ENCODE results near the gene RGS7.
"Not testable (repeated sequence)": the region's sequence is repeated elsewhere in the genome, so short reads cannot be mapped to it uniquely, and the experiment has no call there.

The RGS7 gene

GRCh38 chr1:240980342-240980741 lies 376.7 kb downstream of the RGS7 start:
- DNase-seq (ENCODE audit: low read depth): no peak

DNA sequence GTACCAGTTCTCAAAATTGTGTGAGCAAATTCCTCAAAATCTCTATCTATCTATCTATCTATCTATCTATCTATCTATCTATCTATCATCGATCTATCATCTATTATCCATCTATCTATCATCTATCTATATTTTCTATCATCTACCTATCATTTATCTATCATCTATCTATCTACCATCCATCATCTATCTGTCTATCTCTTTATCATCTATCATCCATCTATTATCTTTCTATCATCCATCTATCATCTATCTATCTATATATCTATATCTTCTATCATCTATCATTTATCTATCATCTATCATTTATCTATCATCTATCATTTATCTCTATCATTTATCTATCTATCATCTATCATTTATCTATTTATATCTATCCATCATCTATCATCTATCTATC lies 380.3 kb downstream of the RGS7 start:
- no peak for DNase-seq (ENCODE audit: low read depth)

DNA sequence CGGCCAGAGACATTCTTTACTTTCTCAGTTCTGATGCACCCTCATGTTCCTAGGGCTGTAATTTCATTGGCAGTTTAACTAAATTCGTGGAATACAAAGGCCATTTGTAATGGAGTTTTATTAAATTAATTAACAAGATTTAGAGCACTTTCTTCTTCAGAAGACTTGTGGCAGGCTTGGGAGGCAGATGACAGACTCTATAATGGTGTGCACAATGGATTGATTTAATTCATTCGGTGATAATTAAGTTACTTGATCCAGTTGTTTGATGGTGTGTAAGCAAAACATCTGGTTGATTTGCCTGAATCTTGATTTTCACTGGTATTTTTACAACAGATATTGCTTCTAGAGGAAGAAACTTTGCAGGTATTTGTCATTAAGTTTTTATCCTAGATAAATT lies 383.1 kb downstream of the RGS7 start:
- no peak for DNase-seq (ENCODE audit: low read depth)

DNA sequence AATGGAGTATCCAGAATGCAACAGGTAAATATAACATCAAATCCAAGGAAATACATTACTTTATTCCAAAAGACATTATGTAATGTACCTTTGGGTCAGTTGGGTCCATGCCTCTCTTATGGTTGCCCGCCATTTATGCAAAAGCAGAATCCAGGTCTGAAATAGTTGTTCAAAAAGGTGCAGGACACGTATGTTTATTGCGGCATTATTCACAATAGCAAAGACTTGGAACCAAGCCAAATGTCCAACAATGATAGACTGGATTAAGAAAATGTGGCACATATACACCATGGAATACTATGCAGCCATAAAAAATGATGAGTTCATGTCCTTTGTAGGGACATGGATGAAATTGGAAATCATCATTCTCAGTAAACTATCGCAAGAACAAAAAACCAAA lies 384.9 kb downstream of the RGS7 start:
- not testable (repeated sequence) for DNase-seq (ENCODE audit: low read depth)

DNA sequence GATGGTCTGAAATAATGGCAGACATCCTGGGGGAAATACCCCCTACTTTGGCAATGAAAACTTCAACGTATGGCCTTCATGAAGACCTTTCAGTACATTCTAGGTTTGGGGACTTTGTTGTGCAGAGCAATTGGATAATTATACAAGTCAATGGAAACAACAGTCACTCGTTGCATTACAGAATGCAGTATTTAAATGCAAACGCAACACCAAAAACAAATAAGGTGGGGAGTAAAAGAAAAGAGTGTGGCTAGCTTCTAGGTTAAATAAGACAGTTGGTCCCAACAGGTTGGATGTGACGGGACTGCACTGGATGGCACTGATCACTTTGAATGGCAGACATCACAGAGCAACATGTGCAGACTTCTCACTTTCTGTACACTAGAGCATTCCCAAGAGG lies 386.8 kb downstream of the RGS7 start:
- no peak for DNase-seq (ENCODE audit: low read depth)

DNA sequence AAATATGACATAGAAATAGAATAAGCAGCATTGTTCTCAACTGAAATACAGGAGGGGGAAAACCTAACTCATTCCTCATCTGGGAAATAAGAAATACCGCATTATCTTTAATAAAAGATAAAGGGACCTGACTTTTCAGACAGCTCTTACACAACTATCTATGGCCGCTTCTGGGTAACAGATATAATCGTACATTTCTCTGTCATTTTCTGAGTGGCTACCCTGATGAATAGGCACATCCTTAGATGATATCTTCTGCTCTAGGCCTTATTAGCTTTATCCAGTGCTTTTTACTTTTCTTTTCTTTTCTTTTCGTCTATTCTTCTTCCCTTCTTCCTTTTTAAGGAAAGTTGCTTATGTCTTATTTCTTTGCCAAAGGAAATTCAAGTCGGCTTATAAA lies 388.1 kb downstream of the RGS7 start:
- DNase-seq (ENCODE audit: low read depth): no peak

DNA sequence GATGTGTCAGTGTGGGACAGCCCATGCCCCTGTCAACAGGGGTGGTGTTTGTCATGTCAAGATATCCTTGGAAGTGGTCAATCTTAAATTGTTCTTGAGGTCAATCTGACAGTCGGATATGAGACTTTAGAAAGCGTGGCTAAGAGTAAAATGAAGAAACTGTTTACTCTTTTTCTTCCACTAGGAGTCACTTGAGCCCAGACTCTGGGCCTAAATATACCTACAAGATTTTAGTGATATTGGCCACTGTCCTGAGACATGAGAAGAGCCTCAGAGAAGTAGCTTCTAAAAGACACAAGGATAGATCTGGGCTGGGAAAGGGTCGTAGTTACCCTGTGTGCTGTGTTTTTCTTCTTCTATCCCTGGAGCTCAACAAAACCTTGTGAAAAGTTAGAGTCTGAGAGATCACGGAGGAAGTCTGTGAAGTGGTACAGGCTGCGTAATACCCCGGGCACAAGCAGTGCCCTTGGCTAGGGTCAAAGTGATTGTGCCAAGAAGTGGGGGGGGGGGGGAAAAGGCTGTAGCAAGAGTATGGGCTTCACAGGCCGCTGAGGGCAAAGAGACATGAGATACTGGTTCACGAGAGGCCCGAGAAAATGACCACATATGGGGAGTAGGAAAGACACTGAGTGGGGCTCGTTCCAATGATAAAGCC lies 389.8 kb downstream of the RGS7 start:
- no peak for DNase-seq (ENCODE audit: low read depth)

DNA sequence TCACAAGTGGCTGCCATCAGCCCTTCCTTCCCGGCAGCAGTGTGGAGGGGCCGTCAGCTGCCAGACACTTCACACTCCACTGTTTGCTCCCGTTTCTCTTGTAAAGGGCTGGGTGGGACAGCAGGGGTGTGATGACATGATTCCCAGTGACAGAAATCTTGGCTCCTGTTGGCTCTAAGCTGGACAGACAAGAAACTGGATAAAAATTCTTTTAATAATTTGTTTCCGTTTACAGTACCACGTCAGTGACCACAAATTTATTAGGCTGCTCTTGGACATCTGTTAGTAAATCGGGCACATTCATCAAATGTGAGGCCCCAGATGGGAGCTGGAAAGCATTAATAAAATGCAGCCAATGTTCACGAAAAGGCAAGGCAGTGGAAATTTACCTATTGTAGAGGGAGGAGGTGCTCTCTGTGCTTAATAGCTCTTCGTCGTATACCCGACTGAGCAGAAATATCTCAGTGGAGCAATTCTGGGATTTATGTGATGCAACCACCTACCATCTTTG lies 391.4 kb downstream of the RGS7 start:
- DNase-seq (ENCODE audit: low read depth): no peak

DNA sequence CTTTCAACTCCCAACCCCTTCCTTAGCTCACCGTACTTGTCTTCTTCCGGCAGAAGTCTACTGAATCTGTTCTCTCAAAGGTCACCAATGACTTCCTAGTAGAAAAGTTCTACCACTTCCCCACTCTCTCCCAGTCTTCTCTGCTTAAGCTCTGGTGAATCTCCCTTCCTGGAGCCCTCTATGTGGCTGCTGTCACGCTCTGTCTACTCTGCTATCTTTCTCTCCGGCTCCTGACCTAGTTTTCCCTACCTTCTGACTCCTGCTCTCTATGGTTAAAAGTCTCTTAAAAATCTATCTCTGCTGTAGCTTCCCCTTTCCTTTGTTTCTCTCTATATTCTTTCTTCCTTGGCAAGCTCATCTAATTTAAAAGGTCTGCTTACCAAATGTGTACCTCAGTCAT lies 394.9 kb downstream of the RGS7 start:
- no peak for DNase-seq (ENCODE audit: low read depth)

GRCh38 chr1:240956424-240956823 lies 400.6 kb downstream of the RGS7 start:
- no peak for DNase-seq (ENCODE audit: low read depth)

DNA sequence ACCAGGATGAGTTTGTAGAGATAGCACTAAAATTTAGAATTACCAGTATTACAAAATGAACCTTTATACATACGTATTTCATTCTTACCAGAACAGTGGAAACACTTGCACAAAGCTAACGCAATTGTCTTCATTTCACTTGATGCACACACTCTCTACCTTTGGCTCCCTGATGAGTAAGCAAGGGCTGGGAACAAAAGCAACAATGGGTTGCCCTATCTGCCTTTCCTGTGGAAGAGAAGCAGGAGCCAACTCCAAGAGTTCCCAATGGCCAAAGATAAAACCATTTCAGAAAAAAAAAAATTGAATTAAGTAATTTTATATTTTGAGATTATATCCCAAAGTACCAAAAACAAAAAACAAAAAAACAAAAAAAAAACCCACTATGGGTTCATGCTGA lies 401.0 kb downstream of the RGS7 start:
- no peak for DNase-seq (ENCODE audit: low read depth)

GRCh38 chr1:240947438-240948224 lies 409.4 kb downstream of the RGS7 start:
- DNase-seq (ENCODE audit: low read depth): no peak

DNA sequence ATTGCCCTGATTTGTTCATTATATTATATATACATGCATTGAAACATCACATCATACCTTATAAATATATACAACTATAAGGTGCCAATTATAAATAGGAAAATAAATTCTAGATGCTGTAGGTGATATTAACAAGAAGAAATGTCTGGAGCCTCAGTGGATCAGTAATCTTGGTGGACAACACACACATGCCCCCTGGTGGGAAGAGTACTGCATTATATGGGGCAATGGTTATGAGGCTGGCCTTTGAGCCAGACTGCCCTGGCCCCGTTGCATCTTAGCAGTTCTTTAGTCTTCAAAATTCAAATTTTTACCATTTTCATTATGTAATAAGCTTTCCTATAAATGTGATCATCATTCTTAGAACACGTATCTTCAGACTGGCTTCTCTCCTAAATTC lies 410.1 kb downstream of the RGS7 start:
- DNase-seq (ENCODE audit: low read depth): no peak

DNA sequence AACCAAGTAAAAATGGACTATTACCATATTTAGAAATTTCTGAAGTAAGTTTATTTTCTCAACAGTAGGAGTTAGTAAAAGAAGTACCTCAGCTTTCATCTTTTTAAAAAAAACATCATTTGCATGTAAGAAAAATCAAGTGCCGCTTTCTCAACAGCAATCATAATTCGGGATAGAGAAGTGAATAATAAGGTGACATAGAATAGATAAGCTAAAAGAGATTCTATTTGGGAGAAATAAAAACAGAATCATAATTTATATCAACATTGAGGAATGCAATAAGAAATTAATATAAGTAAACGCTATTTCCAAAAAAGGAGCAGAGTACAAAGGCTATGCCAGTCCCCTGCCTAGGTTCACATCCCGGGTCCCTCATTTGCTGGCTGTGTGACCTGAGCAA lies 414.1 kb downstream of the RGS7 start:
- no peak for DNase-seq (ENCODE audit: low read depth)

GRCh38 chr1:240941701-240942370 lies 415.2 kb downstream of the RGS7 start:
- DNase-seq (ENCODE audit: low read depth): no peak

DNA sequence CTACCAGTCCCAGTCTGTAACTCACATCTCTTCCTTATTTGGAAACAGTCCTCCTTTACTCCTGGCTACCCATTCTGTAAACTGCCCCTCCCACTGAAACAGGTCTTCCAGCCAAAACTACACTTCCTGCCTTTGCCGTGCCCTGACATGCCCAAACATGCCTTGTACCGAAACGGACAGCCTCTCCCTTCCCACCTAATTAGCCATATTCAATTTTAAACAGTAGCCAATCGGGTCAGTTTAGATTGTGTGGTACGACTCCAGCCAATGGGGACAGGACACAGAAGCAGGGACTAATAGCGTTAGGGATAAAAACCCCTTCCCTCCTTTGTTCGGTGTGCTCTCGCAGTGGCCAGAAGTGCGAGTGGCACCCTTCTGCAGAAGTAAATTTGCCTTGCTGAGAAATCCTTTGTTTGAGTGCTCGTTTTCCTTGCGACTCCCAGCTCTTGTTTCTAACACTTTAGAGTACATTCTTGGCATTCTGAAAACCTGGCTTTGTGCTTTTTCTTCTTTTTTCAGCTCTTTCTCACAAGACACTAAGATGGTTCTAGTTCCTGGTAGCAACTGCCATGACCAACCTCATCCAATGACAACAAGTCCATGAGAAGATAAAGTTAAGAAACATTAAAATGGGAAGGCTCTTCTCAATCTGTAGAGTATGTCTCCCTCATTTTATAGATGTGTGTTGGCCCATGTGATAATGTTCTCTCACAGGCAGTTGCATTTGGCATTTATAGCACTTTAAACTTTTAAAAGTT lies 419.9 kb downstream of the RGS7 start:
- DNase-seq (ENCODE audit: low read depth): no peak

- no peak for DNase-seq (ENCODE audit: low read depth)
Observed at GRCh38 chr1:240935920-240936319, 421.1 kb downstream of the RGS7 start.

DNA sequence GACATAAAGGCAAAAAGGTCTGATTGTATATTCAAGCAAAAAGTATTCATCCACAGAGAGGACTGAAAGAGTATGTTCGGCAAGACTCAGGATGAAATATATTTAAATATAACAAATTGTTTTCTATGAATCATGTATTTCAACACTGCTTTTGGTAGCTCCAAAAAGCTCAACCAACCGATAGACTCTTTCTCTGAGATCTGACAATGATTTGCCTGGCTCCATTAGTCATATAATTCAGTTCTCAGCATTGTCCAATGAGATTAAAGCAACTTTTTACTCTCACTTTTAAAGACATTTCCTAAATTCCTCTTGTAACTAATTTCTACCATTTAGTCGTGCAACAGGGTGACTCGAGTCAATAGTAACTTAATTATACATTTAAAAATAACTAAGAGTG lies 426.0 kb downstream of the RGS7 start:
- DNase-seq (ENCODE audit: low read depth): no peak

GRCh38 chr1:240928265-240928664 lies 428.7 kb downstream of the RGS7 start:
- no peak for DNase-seq (ENCODE audit: low read depth)

GRCh38 chr1:240927821-240928220 lies 429.2 kb downstream of the RGS7 start:
- no peak for DNase-seq (ENCODE audit: low read depth)

- no peak for DNase-seq (ENCODE audit: low read depth)
Observed at GRCh38 chr1:240925273-240925672, 431.7 kb downstream of the RGS7 start.

- no peak for DNase-seq (ENCODE audit: low read depth)
Observed at GRCh38 chr1:240917976-240918375, 439.0 kb downstream of the RGS7 start.

Data from T follicular helper cell (primary cell).